ENCODE measurements around the gene CDK14. TPM values are rescaled to one million over a fixed set of nuclear protein-coding genes. Genes with fewer than 3 reads are reported as not detected.

CDK14 gene
- total and polyA plus RNA-seq, 10 of the 15 experiments (the other 5 are each of a cell fraction or from before 2014, with no cell fraction given), result 6.5 to 61.3 (median 24.2) TPM

GRCh38 chr7:90853205-90853604, 257.1 kb downstream of the CDK14 start:
- Histone ChIP-seq H3K9ac (ENCODE audit: control insufficient read depth, insufficient read depth, low read length) (no peak overlapping the region), H3K4me2 (ENCODE audit: control insufficient read depth, insufficient read depth) (peak overlapping the region; percentile 17; the same call in 1 of the 2 replicates), H3K4me3 (no peak overlapping the region; the same call in 1 of the 2 replicates), H3K79me2 (ENCODE audit: control insufficient read depth, insufficient read depth, low read length) (no peaks in the 10 kb centered on the region), H3K27me3 (replicated peaks in 1 of 2; ENCODE audit: control insufficient read depth in 2 of 2, insufficient read depth in 2 of 2, low read length in 1 of 2) (no peaks in the 10 kb centered on the region), H3K9me3 (replicated peaks; ENCODE audit: control insufficient read depth, insufficient read depth, low read length) (no peaks in the 10 kb centered on the region), H3K4me1 (ENCODE audit: control insufficient read depth, insufficient read depth, low read length) (peaks cover 6% of the 10 kb centered on the region), H2AFZ (ENCODE audit: control insufficient read depth, low read depth, low read length) (no peak overlapping the region), H3K27ac (ENCODE audit: control insufficient read depth, insufficient read depth) (peak overlapping the region; percentile 22; the same call in 1 of the 2 replicates), H3K36me3 (ENCODE audit: control insufficient read depth in 2 of 2, insufficient read depth in 2 of 2, low read length in 1 of 2) (0 out of 4 replicates have a peak, but pooled peaks cover 0 to 3% of the 10 kb centered on the region in 2 experiments), H4K20me1 (ENCODE audit: control insufficient read depth, insufficient read depth) (no peaks in the 10 kb centered on the region)
- RAD21 ChIA-PET (ENCODE audit: unreplicated experiment), result interaction anchor here (0.6 to 2.7 kb wide), 15 partner anchors 9 to 472 kb away, joined by 3 to 17 read pairs (median 4); no protein-coding TSS in a partner anchor
- WGBS (ENCODE audit: insufficient coverage, insufficient replicate concordance, low lambda C conversion rate, missing lambda C conversion rate), result 38% methylated on average over 2 of the region's 2 CpGs
- FAIRE-seq (peak; percentile 89), DNase-seq (ENCODE audit: low read depth, low spot score) (peak; percentile 38), ATAC-seq (peak; percentile 85)
- in situ Hi-C loops (cut with MboI), result no loop called here
- POLR2A ChIA-PET, result interaction anchor here (1.0 kb wide), 2 partner anchors 17 to 115 kb away, joined by 3 to 4 read pairs; no protein-coding TSS in a partner anchor
- peak; percentile 10; the same call in 1 of the 2 replicates for TF ChIP-seq RUNX3 (IDR thresholded peaks at IDR 0.05; ENCODE audit: low read length)
- no peak for TF ChIP-seq NFXL1 (IDR thresholded peaks at IDR 0.05; ENCODE audit: borderline replicate concordance)
- TF ChIP-seq ZNF24 (IDR thresholded peaks at IDR 0.05), result 0 out of 2 replicates have a peak, but pooled peaks have one; percentile 6
- BruUV-seq (replicated peaks), result no TSS peak
- CTCF ChIA-PET, result interaction anchor here (0.9 to 4.8 kb wide), 7 partner anchors 11 to 184 kb away, joined by 3 to 35 read pairs (median 4); no protein-coding TSS in a partner anchor
- SMC1A ChIA-PET (ENCODE audit: uncharacterized antibody, unreplicated experiment), result interaction anchor here (0.5 to 2.9 kb wide), 24 partner anchors 10 to 702 kb away, joined by 3 to 27 read pairs (median 4); no protein-coding TSS in a partner anchor
- intact Hi-C loops (cut with micrococcal nuclease; ENCODE audit: unreplicated experiment), result loop anchor here (10.0 kb wide), 1 partner anchor 182 kb away; no protein-coding TSS in a partner anchor

GRCh38 chr7:90856351-90857070, 260.4 kb downstream of the CDK14 start:
- DNase-seq (ENCODE audit: low read depth, low spot score) (no peak), FAIRE-seq (peak; percentile 52), ATAC-seq (peak; percentile 36)
- intact Hi-C loops (cut with micrococcal nuclease; ENCODE audit: unreplicated experiment), result loop anchor here (5.0 to 10.0 kb wide), 2 partner anchors 76 to 178 kb away; no protein-coding TSS in a partner anchor
- H3K27me3 ChIP-seq (replicated peaks in 1 of 2; ENCODE audit: control insufficient read depth in 2 of 2, insufficient read depth in 2 of 2, low read length in 1 of 2), result no peaks in the 10 kb centered on the region
- H3K79me2 ChIP-seq (ENCODE audit: control insufficient read depth, insufficient read depth, low read length), result no peaks in the 10 kb centered on the region
- H3K4me1 ChIP-seq (ENCODE audit: control insufficient read depth, insufficient read depth, low read length), result peaks cover 6% of the 10 kb centered on the region
- CTCF ChIA-PET, result interaction anchor here (0.7 to 1.2 kb wide), 3 partner anchors 12 to 76 kb away, joined by 3 to 7 read pairs (median 3); no protein-coding TSS in a partner anchor
- no peak overlapping the region for H3K4me2 ChIP-seq (ENCODE audit: control insufficient read depth, insufficient read depth)
- 93% methylated on average over 6 of the region's 6 CpGs for WGBS (ENCODE audit: insufficient coverage, insufficient replicate concordance, low lambda C conversion rate, missing lambda C conversion rate)
- no TSS peak for BruUV-seq (replicated peaks)
- POLR2A ChIA-PET, result no interaction called here
- H3K27ac ChIP-seq (ENCODE audit: control insufficient read depth, insufficient read depth), result no peak overlapping the region
- SMC1A ChIA-PET (ENCODE audit: uncharacterized antibody, unreplicated experiment), result interaction anchor here (0.8 to 2.4 kb wide), 7 partner anchors 14 to 178 kb away, joined by 3 to 8 read pairs (median 3); no protein-coding TSS in a partner anchor
- H3K4me3 ChIP-seq, result no peak overlapping the region
- in situ Hi-C loops (cut with MboI), result no loop called here
- no peak overlapping the region for H2AFZ ChIP-seq (ENCODE audit: control insufficient read depth, low read depth, low read length)
- no peaks in the 10 kb centered on the region for H3K36me3 ChIP-seq (ENCODE audit: control insufficient read depth in 2 of 2, insufficient read depth in 2 of 2, low read length in 1 of 2)
- no peak overlapping the region for H3K9ac ChIP-seq (ENCODE audit: control insufficient read depth, insufficient read depth, low read length)
- no peaks in the 10 kb centered on the region for H4K20me1 ChIP-seq (ENCODE audit: control insufficient read depth, insufficient read depth)
- RAD21 ChIA-PET (ENCODE audit: unreplicated experiment), result interaction anchor here (0.6 to 1.4 kb wide), 5 partner anchors 28 to 401 kb away, joined by 3 to 4 read pairs (median 3); no protein-coding TSS in a partner anchor
- no peaks in the 10 kb centered on the region for H3K9me3 ChIP-seq (replicated peaks; ENCODE audit: control insufficient read depth, insufficient read depth, low read length)
- TF ChIP-seq BCL11A (IDR thresholded peaks at IDR 0.05; ENCODE audit: low read depth, low read length) (peak; percentile 49; the same call in 1 of the 2 replicates), IRF4 (IDR thresholded peaks at IDR 0.05; ENCODE audit: low read depth, low read length) (peak; percentile 70; the same call in 1 of the 2 replicates), KDM1A (IDR thresholded peaks at IDR 0.05; ENCODE audit: borderline replicate concordance) (no peak), ZBTB40 (IDR thresholded peaks at IDR 0.05; ENCODE audit: borderline replicate concordance) (no peak), GABPA (IDR thresholded peaks at IDR 0.05; ENCODE audit: low read depth) (0 out of 2 replicates have a peak, but pooled peaks have one; percentile 15)

Data from GM12878 (cell line).